ENCODE data around the gene TUBB.

The TUBB gene

DNA sequence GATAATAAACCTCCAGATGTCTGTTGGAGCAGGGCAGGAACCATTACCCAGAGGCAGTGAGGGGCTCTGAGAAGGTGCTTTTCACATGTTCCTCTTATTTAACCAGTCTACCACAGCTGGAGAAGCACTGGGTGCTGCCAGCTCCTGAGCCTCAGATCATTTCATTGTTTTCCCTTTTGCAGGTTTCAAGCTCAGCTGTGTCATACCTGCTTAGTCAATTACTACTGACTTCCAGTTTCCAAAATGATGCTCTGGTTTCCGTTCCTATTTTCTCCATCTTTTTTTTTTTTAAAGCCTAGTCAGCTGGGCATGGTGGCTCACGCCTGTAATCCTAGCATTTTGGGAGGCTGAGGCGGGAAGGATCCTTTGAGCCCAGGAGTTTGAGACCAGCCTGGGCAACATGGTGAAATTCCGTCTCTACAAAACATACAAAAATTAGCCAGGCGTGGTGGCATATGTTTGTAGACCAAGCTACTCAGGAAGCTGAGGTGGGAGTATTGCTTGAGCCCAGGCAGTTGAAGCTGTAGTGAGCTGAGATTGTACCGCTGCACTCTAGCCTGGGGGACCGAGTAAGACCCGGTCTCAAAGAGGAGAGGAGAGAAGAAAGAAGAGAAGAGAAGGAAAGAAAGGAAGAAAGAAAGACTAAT is 15.6 kb downstream of the TUBB start:
- DNase-seq (ENCODE audit: low spot score): peak; percentile 41
- TF ChIP-seq, protein P1, sequence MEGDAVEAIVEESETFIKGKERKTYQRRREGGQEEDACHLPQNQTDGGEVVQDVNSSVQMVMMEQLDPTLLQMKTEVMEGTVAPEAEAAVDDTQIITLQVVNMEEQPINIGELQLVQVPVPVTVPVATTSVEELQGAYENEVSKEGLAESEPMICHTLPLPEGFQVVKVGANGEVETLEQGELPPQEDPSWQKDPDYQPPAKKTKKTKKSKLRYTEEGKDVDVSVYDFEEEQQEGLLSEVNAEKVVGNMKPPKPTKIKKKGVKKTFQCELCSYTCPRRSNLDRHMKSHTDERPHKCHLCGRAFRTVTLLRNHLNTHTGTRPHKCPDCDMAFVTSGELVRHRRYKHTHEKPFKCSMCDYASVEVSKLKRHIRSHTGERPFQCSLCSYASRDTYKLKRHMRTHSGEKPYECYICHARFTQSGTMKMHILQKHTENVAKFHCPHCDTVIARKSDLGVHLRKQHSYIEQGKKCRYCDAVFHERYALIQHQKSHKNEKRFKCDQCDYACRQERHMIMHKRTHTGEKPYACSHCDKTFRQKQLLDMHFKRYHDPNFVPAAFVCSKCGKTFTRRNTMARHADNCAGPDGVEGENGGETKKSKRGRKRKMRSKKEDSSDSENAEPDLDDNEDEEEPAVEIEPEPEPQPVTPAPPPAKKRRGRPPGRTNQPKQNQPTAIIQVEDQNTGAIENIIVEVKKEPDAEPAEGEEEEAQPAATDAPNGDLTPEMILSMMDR (IDR thresholded peaks at IDR 0.05; ENCODE audit: extremely low read depth, missing control alignments): no peak

DNA sequence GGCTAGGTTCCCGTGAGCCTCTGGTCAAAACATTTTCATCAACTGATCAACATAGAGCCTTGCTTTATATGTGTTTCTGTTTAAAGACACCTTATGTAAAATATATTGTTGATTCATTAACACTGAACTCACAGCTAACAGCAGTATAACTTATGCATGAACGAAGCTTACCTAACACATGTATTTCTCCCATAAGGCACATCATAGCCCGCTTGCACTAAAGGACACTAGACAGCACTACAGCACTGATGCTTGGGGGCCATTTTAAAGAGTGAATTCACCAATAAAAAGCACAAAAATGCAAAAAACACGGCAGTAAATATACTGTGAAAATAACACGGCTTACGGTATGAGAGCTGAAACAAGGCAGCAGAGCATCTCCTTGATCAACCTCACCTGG is 18.4 kb downstream of the TUBB start:
- TF ChIP-seq, protein P1 (IDR thresholded peaks at IDR 0.05; ENCODE audit: extremely low read depth, missing control alignments): no peak
- no peak for DNase-seq (ENCODE audit: low spot score)

DNA sequence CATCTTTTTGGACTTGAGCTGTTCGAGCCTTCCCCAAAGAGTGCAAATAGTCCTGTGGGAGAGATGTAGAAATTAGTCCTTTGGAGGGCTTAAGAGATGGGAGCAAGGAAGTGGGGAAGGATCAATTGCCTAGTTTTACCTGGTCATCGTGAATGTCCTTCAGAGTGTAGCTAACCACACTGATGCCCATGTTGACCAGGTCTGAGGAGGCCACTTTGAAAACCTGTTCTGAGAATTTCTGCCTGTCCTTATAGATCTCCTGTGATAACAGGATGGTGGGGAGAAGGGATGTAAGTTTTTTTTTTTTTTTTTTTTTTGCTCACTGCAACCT is 20.4 kb downstream of the TUBB start:
- TF ChIP-seq, protein P1 (IDR thresholded peaks at IDR 0.05; ENCODE audit: extremely low read depth, missing control alignments): no peak
- DNase-seq (ENCODE audit: low spot score): no peak

DNA sequence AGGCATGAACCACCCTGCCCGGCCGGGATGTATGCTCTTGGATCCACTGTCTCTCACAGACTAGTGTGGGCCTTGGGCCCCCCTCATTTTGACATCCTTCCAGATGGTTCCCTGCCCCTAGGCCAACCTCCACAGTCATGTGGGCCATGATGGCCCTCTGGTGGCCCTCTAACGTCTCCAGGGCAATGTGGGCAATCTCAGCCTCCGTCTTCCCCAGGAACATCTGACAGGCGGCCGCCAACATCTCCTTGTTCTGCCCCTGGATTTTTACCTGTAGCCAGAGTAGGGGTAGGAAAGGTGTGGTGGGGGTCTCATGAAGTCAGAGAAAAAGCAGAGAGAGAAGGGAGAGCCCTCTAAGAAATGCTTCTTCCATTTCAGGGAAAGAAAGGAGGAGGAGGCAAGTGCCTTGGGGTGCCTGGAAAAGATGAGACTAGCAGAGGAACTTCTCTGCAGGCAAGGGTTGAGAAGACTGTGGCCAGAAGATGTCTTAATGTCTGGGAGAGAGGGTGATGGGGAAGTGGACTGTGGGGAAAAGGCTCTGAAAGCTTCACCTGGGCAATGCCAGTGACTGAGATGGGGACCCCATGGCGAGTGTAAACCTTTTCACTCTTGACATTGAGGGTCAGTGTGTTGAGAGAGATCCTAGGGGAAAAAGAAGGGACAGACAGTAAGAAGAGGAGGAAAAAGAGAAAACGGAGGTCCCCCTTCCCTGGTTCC is 21.1 kb downstream of the TUBB start:
- DNase-seq (ENCODE audit: low spot score): no peak
- TF ChIP-seq, protein P1 (IDR thresholded peaks at IDR 0.05; ENCODE audit: extremely low read depth, missing control alignments): no peak

DNA sequence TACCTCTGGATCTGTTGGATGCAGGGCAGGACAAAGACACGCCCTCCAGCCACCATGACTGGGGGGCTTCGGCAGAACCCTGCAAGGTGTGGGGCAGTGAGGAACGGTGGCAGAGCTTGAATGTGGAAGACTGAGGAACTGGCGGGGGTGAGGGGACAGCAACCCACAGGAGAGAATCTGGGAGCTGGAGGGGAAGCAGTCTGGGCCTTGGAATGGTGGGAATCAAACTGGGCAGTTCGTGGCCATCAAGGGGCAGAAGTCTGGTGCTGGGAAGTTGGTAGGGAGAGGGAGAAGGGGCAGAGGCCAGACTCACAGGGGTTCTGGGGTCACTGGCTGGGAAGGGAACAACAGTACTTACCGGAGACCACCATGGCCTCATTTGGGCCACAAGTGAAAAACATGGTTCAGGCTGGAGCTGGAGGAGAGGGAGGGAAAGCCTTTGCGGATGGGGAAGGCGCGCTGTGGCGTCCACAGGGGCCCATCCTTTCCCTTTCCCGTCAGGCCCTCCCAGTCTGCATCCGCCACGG is 21.7 kb downstream of the TUBB start:
- TF ChIP-seq, protein P1 (IDR thresholded peaks at IDR 0.05; ENCODE audit: extremely low read depth, missing control alignments): no peak
- no peak for DNase-seq (ENCODE audit: low spot score)

DNA sequence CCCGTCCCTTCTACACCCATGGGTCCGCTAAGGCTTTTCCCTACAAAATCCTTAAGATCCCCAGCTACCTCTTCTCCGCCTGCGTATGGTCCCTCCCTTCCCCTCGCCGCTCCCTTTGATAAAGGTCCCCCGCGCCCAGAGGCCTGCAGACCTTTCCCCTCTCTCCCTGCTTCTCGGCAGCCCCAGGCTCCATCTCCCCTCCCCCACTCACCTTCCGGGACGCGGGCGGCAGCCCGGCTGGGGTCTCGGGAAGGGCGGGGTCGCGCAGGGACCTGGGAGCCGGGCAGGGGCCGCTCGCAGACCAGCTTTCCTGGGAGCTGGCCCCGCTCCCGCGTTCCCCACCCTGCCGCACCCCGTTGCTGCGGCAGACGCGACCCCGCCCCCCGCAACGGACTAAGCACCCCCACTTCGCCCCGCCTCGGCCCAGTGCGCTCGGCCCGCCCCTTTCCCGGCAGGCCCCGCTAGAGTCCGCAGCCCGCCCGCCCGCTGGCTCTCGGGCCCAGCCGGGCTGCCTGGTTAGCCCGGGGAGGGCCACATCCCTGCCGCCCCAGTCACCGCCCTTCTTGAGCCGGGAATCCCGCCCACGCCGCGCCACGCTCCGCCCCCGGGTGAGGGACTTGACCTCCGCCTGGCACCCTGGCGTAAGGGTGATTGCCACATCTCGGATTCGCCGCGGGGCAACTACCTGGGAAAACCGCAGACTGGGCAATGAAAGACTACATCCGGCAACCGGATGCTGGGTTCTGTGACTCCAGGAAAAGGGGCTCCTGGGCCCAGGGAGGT is 22.4 kb downstream of the TUBB start, which contains the start of gene FLOT1:
Gene FLOT1, minus strand, starts transcription at position 372 of the 783 bp plus-strand sequence. CDS start 498 bp downstream, outside the sequence.
- TF ChIP-seq, protein P1 (IDR thresholded peaks at IDR 0.05; ENCODE audit: extremely low read depth, missing control alignments): no peak
- peak; percentile 97 for DNase-seq (ENCODE audit: low spot score)
